ENCODE measurements around the gene LCMT1. TPM values are rescaled to one million over a fixed set of nuclear protein-coding genes. Genes with fewer than 3 reads are reported as not detected.
"Not testable (repeated sequence)": the region's sequence is repeated elsewhere in the genome, so short reads cannot be mapped to it uniquely, and the experiment has no call there.

Gene LCMT1
- total RNA-seq (10 to 100 TPM; 34.2 to 41.6 (median 35.5) TPM), polyA plus RNA-seq (36.1 TPM)
- long read RNA-seq, donor 1, transcript LCMT1-203 (11 exons, 1,368 nt): major isoform, 54 of 72 reads
- long read RNA-seq, donor 1, partial matches to known transcripts: 0 of 72 reads
- long read RNA-seq, donor 1, other reads (novel, unspliced or antisense): 13 of 72 reads
- long read RNA-seq, donor 2, transcript LCMT1-202 (9 exons, 989 nt): minor isoform, 5 of 42 reads
- long read RNA-seq, donor 2, transcript LCMT1-203 (11 exons, 1,368 nt): major isoform, 27 of 42 reads
- long read RNA-seq, donor 2, partial matches to known transcripts: 2 of 42 reads
- long read RNA-seq, donor 2, other reads (novel, unspliced or antisense): 8 of 42 reads
- long read RNA-seq, donor 3, transcript LCMT1-202 (9 exons, 989 nt): minor isoform, 8 of 192 reads
- long read RNA-seq, donor 3, transcript LCMT1-203 (11 exons, 1,368 nt): major isoform, 136 of 192 reads
- long read RNA-seq, donor 3, partial matches to known transcripts: 4 of 192 reads
- long read RNA-seq, donor 3, other reads (novel, unspliced or antisense): 40 of 192 reads
- long read RNA-seq, donor 4, transcript LCMT1-203 (11 exons, 1,368 nt): major isoform, 36 of 50 reads
- long read RNA-seq, donor 4, partial matches to known transcripts: 2 of 50 reads
- long read RNA-seq, donor 4, other reads (novel, unspliced or antisense): 10 of 50 reads

- peak within 1 kb of the TSS; percentile 85 for H3K27ac ChIP-seq (ENCODE audit: low read length)
- no peaks in the 10 kb centered on the region for H3K27me3 ChIP-seq (ENCODE audit: control insufficient read depth, insufficient read depth)
- DNase-seq (peak; percentile 90 to 95 (median 94)), ATAC-seq (peak; percentile 92 to 94)
- under 1% methylated on average over 55 of the region's 55 CpGs for WGBS
- intact Hi-C loops (cut with DNase I): loop anchor here in 2 of 4 donors (5.0 to 10.0 kb wide), 3 partner anchors 47 to 113 kb away; no protein-coding TSS in a partner anchor
- peak within 1 kb of the TSS; percentile 74 for H3K4me3 ChIP-seq (ENCODE audit: low read length)
- peaks cover 2% of the 10 kb centered on the region for H3K4me1 ChIP-seq (ENCODE audit: control insufficient read depth, insufficient read depth, low read length)
- H3K9me3 ChIP-seq (ENCODE audit: control insufficient read depth, low read length): no peaks in the 10 kb centered on the region
Measured at GRCh38 chr16:25111403-25112166, at the start of gene LCMT1. Gene LCMT1 (plus strand): TSS chr16:25111742. CDS start chr16:25111884, 142 bp downstream.

GRCh38 chr16:25063102-25063501, 48.4 kb upstream of the LCMT1 start:
- Histone ChIP-seq H3K9me3 (ENCODE audit: control insufficient read depth, low read length) (no peaks in the 10 kb centered on the region), H3K4me3 (ENCODE audit: low read length) (no peak overlapping the region), H3K27me3 (ENCODE audit: control insufficient read depth, insufficient read depth) (no peaks in the 10 kb centered on the region), H3K4me1 (ENCODE audit: control insufficient read depth, insufficient read depth, low read length) (peaks cover 2% of the 10 kb centered on the region), H3K27ac (ENCODE audit: low read length) (no peak overlapping the region)
- ATAC-seq (no peak), DNase-seq (no peak)
- 75% methylated on average over 3 of the region's 3 CpGs for WGBS
- intact Hi-C loops (cut with DNase I): loop anchor here in 1 of 4 donors (10.0 kb wide), 2 partner anchors 52 to 162 kb away; partner anchors contain the start of gene LCMT1

- H3K4me1 ChIP-seq (ENCODE audit: control insufficient read depth, insufficient read depth, low read length): peaks cover 2% of the 10 kb centered on the region
- DNase-seq (peak in 1 of 3 donors; percentile 24), ATAC-seq (peak; percentile 62 to 67)
- H3K9me3 ChIP-seq (ENCODE audit: control insufficient read depth, low read length): no peaks in the 10 kb centered on the region
- H3K27me3 ChIP-seq (ENCODE audit: control insufficient read depth, insufficient read depth): no peaks in the 10 kb centered on the region
- 49% methylated on average over 6 of the region's 6 CpGs for WGBS
- peak overlapping the region; percentile 90 for H3K27ac ChIP-seq (ENCODE audit: low read length)
- intact Hi-C loops (cut with DNase I): loop anchor here in 1 of 4 donors (10.0 kb wide), 2 partner anchors 51 to 161 kb away; partner anchors contain the start of gene LCMT1
- no peak overlapping the region for H3K4me3 ChIP-seq (ENCODE audit: low read length)
Measured at GRCh38 chr16:25063865-25064264, 47.7 kb upstream of the LCMT1 start.

- H3K4me1 ChIP-seq (ENCODE audit: control insufficient read depth, insufficient read depth, low read length); H3K27me3 ChIP-seq (ENCODE audit: control insufficient read depth, insufficient read depth); ATAC-seq; H3K9me3 ChIP-seq (ENCODE audit: control insufficient read depth, low read length); DNase-seq; H3K4me3 ChIP-seq (ENCODE audit: low read length): not testable (repeated sequence)
- H3K27ac ChIP-seq (ENCODE audit: low read length): peak overlapping the region; percentile 83
- WGBS: 90% methylated on average over 1 of the region's 1 CpG
- intact Hi-C loops (cut with DNase I): loop anchor here in 1 of 4 donors (10.0 kb wide), 2 partner anchors 51 to 161 kb away; partner anchors contain the start of gene LCMT1
Measured at GRCh38 chr16:25064281-25064680, 47.3 kb upstream of the LCMT1 start.

- DNase-seq: no peak
- H3K4me1 ChIP-seq (ENCODE audit: control insufficient read depth, insufficient read depth, low read length): peaks cover 2% of the 10 kb centered on the region
- intact Hi-C loops (cut with DNase I): loop anchor here in 2 of 4 donors (5.0 to 10.0 kb wide), 3 partner anchors 42 to 160 kb away; partner anchors contain the start of gene LCMT1 (in 1 of the 2)
- peak overlapping the region; percentile 83 for H3K27ac ChIP-seq (ENCODE audit: low read length)
- ATAC-seq: no peak
- H3K27me3 ChIP-seq (ENCODE audit: control insufficient read depth, insufficient read depth): no peaks in the 10 kb centered on the region
- WGBS: 41% methylated on average over 6 of the region's 6 CpGs
- H3K9me3 ChIP-seq (ENCODE audit: control insufficient read depth, low read length): no peaks in the 10 kb centered on the region
- no peak overlapping the region for H3K4me3 ChIP-seq (ENCODE audit: low read length)
Measured at GRCh38 chr16:25064937-25065336, 46.6 kb upstream of the LCMT1 start.

- Histone ChIP-seq H3K27ac (ENCODE audit: low read length) (no peak overlapping the region), H3K4me3 (ENCODE audit: low read length) (no peak overlapping the region), H3K27me3 (ENCODE audit: control insufficient read depth, insufficient read depth) (no peaks in the 10 kb centered on the region), H3K9me3 (ENCODE audit: control insufficient read depth, low read length) (no peaks in the 10 kb centered on the region), H3K4me1 (ENCODE audit: control insufficient read depth, insufficient read depth, low read length) (peaks cover 2% of the 10 kb centered on the region)
- intact Hi-C loops (cut with DNase I): loop anchor here in 2 of 4 donors (5.0 to 10.0 kb wide), 3 partner anchors 41 to 159 kb away; partner anchors contain the start of gene LCMT1 (in 1 of the 2)
- ATAC-seq (no peak), DNase-seq (no peak)
- WGBS: 80% methylated on average over 8 of the region's 8 CpGs
Measured at GRCh38 chr16:25065899-25066298, 45.6 kb upstream of the LCMT1 start.

GRCh38 chr16:25066426-25066746, 45.2 kb upstream of the LCMT1 start:
- 37% methylated on average over 16 of the region's 16 CpGs for WGBS
- intact Hi-C loops (cut with DNase I): loop anchor here in 2 of 4 donors (5.0 to 10.0 kb wide), 3 partner anchors 41 to 158 kb away; partner anchors contain the start of gene LCMT1 (in 1 of the 2)
- H3K27me3 ChIP-seq (ENCODE audit: control insufficient read depth, insufficient read depth): no peaks in the 10 kb centered on the region
- no peaks in the 10 kb centered on the region for H3K9me3 ChIP-seq (ENCODE audit: control insufficient read depth, low read length)
- H3K4me3 ChIP-seq (ENCODE audit: low read length): peak overlapping the region; percentile 63
- DNase-seq (no peak), ATAC-seq (no peak)
- H3K4me1 ChIP-seq (ENCODE audit: control insufficient read depth, insufficient read depth, low read length): peaks cover 2% of the 10 kb centered on the region
- peak overlapping the region; percentile 70 for H3K27ac ChIP-seq (ENCODE audit: low read length)

- Histone ChIP-seq H3K4me1 (ENCODE audit: control insufficient read depth, insufficient read depth, low read length) (peaks cover 2% of the 10 kb centered on the region), H3K4me3 (ENCODE audit: low read length) (peak overlapping the region; percentile 63), H3K9me3 (ENCODE audit: control insufficient read depth, low read length) (no peaks in the 10 kb centered on the region), H3K27me3 (ENCODE audit: control insufficient read depth, insufficient read depth) (no peaks in the 10 kb centered on the region), H3K27ac (ENCODE audit: low read length) (peak overlapping the region; percentile 82)
- DNase-seq (peak; percentile 86 to 95 (median 93)), ATAC-seq (peak; percentile 97 to 98)
- WGBS: under 1% methylated on average over 63 of the region's 63 CpGs
- intact Hi-C loops (cut with DNase I): loop anchor here in 2 of 4 donors (5.0 to 10.0 kb wide), 3 partner anchors 40 to 158 kb away; partner anchors contain the start of gene LCMT1 (in 1 of the 2)
Measured at GRCh38 chr16:25066747-25067631, 44.6 kb upstream of the LCMT1 start.

GRCh38 chr16:25073854-25074253, 37.7 kb upstream of the LCMT1 start:
- intact Hi-C loops (cut with DNase I): no loop called here
- WGBS: 95% methylated on average over 2 of the region's 2 CpGs
- H3K9me3 ChIP-seq (ENCODE audit: control insufficient read depth, low read length): no peaks in the 10 kb centered on the region
- DNase-seq (no peak), ATAC-seq (no peak)
- no peaks in the 10 kb centered on the region for H3K27me3 ChIP-seq (ENCODE audit: control insufficient read depth, insufficient read depth)
- no peaks in the 10 kb centered on the region for H3K4me1 ChIP-seq (ENCODE audit: control insufficient read depth, insufficient read depth, low read length)
- no peak overlapping the region for H3K4me3 ChIP-seq (ENCODE audit: low read length)
- no peak overlapping the region for H3K27ac ChIP-seq (ENCODE audit: low read length)
